Measurements from ENCODE around the gene SLPI. TPM values are rescaled to one million over a fixed set of nuclear protein-coding genes. Genes with fewer than 3 reads are reported as not detected.

The SLPI gene
- total RNA-seq, 1 experiment from 2014 or later = 5.4 TPM

- Histone ChIP-seq H3K4me3 (replicated peaks in 1 of 2; ENCODE audit: low read depth in 1 of 2, low read length in 2 of 2) (no peak overlapping the region), H3K9me2 (ENCODE audit: insufficient read depth) (no peaks in the 10 kb centered on the region), H4K20me1 (ENCODE audit: insufficient read depth) (no peaks in the 10 kb centered on the region), H3K79me2 (ENCODE audit: insufficient read depth, low read length) (no peaks in the 10 kb centered on the region), H3K27ac (ENCODE audit: low read depth, low read length) (no peak overlapping the region), H3K27me3 (ENCODE audit: insufficient read depth, low read length) (peaks cover 58% of the 10 kb centered on the region), H3K9ac (ENCODE audit: low read length) (no peak overlapping the region), H2AFZ (ENCODE audit: low read depth, low read length, poor library complexity, severe bottlenecking) (no peak overlapping the region), H3K4me1 (ENCODE audit: control insufficient read depth in 1 of 2, insufficient read depth in 2 of 2, low read length in 2 of 2) (no peaks in the 10 kb centered on the region), H3K36me3 (ENCODE audit: control insufficient read depth in 1 of 2, insufficient read depth in 2 of 2, low read length in 2 of 2) (no peaks in the 10 kb centered on the region), H3K4me2 (ENCODE audit: low read length) (no peak overlapping the region), H3K9me3 (ENCODE audit: control insufficient read depth in 1 of 2, insufficient read depth in 1 of 2, low read depth in 1 of 2, low read length in 2 of 2) (no peaks in the 10 kb centered on the region)
- ATAC-seq (no peak), DNase-seq (ENCODE audit: low read depth, low spot score) (no peak)
- intact Hi-C loops (cut with micrococcal nuclease) = no loop called here
- POLR2A ChIA-PET = no interaction called here
- TF ChIP-seq CTCF (IDR thresholded peaks at IDR 0.05 in 2 of 3, conservative IDR thresholded peaks at IDR 0.05 in 1 of 3; ENCODE audit: borderline replicate concordance in 1 of 3, insufficient read depth in 1 of 3, low read depth in 2 of 3, low read length in 2 of 3) = no peak
- TF ChIP-seq TCF7L2 (IDR thresholded peaks at IDR 0.05; ENCODE audit: borderline replicate concordance, extremely low read depth, insufficient read depth, insufficient read length) = no peak
- no peak for TF ChIP-seq POLR2AphosphoS5 (IDR thresholded peaks at IDR 0.05; ENCODE audit: low read depth, low read length)
- TF ChIP-seq ZFX (IDR thresholded peaks at IDR 0.05) = no peak
- TF ChIP-seq RAD21 (IDR thresholded peaks at IDR 0.05; ENCODE audit: low read depth) = no peak
- TF ChIP-seq EGR1 (IDR thresholded peaks at IDR 0.05; ENCODE audit: low read depth) = no peak
- TF ChIP-seq SRF (IDR thresholded peaks at IDR 0.05; ENCODE audit: low read depth) = no peak
- no peak for TF ChIP-seq ZNF274 (IDR thresholded peaks at IDR 0.05; ENCODE audit: low read depth, low read length)
- no peak for TF ChIP-seq JUND (IDR thresholded peaks at IDR 0.05)
- TF ChIP-seq FOSL1 (IDR thresholded peaks at IDR 0.05; ENCODE audit: low read depth) = no peak
- TF ChIP-seq REST (IDR thresholded peaks at IDR 0.05; ENCODE audit: low read depth) = no peak
- TF ChIP-seq EZH2phosphoT487 (IDR thresholded peaks at IDR 0.05; ENCODE audit: borderline replicate concordance) = no peak
- TF ChIP-seq MAX (IDR thresholded peaks at IDR 0.05) = no peak
- no peak for TF ChIP-seq ZBTB33 (IDR thresholded peaks at IDR 0.05; ENCODE audit: extremely low read depth, insufficient replicate concordance, low read length)
- BruUV-seq (replicated peaks) = no TSS peak
- RAD21 ChIA-PET (ENCODE audit: low non-redundant PET in 1 of 2, low total read pairs in 2 of 2, uncharacterized antibody in 2 of 2, unreplicated experiment in 2 of 2) = no interaction called here
- CTCF ChIA-PET = interaction anchor here (1.1 to 1.9 kb wide), 3 partner anchors 9 to 46 kb away, joined by 3 to 7 read pairs (median 4); no protein-coding TSS in a partner anchor
Measured at GRCh38 chr20:45246109-45246508, 8.3 kb downstream of the SLPI start.

All from HCT116 (cell line).